ENCODE data around the gene MEGF8.

Gene MEGF8

DNA sequence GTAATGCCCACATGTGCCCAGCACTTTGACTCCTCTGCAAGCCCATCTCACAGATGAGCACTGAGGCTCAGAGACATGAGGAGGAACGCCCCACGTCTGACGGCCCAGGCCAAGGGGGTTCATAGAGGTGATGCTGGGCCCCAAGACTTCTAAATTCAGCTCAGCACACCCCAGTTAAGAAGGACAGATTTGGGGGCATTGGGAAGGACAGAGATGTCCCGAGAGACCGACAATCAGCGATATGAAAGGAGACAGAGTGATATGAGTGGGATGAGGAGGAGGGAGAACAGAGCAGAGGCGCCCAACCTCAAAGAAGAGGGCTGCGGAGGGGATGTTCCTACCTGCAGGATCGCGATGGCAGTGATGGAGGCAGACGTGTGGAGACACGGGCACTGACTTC, 64.5 kb downstream of the MEGF8 start, which contains the start of gene CNFN:
CNFN (minus strand) TSS at position 399 of the 400 bp plus-strand sequence. CDS start 1,260 bp downstream, outside the sequence.
- no peak for DNase-seq

DNA sequence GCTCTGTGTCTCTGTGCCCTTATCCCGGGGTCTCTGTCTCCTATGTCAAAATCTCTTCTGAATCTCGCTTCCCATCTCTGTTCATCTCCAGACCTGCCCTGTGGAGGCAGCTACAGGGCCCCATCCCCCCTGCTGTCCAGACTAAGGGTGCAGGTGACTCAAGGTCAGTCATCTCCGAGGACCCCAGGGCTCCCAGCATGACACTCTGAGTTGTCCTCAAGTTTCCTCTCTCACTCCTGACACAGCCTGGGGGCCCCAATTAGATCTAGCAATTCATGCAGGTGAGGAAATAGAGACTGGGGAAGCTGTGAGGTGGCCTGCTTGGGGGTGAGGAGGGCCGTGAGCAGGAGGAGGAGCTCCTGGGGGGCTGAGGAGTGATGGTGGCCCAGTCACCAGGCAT, 66.7 kb downstream of the MEGF8 start:
- DNase-seq, result no peak

DNA sequence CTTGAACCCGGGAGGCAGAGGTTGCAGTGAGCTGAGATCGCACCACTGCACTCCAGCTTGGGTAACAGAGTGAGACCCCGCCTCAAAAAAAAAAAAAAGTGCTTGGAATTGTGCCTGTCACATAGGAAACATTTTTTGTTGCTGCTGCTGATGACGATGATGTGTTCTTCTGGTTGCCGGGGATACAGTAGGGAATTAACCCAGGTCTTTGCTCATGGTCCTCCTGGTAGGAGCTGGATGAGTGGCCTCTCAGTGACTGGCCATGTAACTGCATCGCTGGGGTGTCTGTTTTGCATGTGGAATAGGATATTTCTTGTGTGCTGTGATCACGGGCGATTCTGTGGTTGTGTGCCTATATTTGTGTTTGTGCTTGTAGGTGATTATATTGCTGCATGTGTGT, 69.3 kb downstream of the MEGF8 start:
- DNase-seq, result no peak

DNA sequence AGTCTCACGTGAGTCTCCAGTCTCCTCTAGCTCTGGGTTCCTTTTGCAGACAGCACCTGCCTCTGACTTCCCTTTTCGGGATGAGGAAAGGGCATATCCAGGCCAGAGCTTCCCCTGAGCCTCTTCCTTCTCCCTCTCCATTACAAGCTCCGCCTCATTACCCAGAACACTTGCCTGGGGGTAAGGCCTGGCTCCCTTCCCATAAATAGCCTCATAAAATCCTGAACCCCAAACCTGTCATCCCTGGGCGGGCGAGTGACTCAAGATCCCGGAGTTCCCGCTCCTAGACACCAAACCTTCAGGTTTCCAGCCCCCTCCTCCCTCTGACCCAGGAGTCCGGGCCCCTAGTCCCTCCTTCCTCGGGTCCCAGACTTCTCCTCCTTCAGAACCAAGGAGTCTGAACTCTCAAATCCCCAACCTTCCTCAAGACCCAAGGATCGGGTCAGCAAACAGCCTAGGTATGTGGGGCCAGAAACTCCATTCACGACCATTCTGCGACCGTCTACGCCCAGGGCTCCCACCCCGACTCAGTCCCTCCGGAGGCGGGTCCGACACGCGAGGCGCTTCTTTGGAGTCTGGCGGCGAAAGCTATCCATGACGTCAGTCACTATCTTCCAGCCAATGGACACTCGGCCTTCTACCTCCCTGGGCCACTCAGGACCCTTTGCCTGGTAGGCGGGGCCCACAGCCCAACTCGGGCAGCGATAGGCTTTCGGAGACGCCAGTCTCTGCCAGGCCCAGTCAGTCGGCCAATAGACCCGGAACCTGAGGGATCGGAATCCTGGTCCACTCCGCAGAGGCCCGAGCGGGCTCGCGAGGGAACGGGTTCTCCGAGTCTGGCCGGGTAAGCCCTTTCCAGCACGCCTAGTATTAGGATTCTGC, 71.2 kb downstream of the MEGF8 start:
- peak; percentile 83 for DNase-seq

DNA sequence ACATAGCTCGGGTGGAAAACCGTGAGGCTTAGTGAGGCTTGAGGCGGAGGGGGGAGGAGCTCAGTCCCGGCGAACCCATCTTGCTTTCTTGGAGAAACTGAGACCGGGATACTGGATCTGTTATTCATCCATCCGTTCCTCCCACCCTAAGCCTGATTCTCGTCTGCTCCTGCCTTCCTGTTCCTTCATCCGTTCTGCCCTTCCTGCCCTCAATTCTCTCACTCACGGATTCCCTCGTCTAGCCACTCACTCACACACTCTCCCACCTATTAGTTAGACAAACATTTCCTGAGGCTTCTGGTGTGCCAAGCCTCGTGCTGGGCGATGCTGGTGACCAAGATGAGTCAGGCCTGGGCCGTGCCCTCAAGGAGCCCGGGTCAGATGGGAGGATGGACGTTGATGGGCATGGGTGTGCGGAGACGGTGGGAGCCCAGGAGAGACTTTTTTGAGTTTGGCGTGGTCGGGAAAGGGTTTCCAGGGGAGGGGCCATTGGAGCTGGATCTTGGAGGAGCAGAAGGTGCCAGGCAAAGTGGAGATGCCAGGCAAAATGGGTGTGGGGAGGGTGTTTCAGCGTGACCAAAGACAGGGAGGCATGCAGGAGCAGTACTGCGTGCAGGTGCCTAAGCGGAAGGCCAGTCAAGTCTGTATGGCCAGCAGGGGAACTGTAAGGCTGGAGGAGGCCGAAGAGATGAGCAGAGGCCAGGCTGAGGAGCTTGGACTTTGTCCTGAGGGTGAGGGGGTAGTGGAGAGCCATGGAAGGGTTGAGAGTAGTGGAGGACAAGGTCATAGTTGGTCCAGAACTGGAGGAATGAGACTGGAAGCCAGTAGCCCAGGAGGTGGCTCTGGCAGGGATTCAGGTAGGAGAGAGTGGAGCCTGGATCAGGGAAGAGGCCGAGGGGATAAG, 72.1 kb downstream of the MEGF8 start:
- DNase-seq, result no peak

DNA sequence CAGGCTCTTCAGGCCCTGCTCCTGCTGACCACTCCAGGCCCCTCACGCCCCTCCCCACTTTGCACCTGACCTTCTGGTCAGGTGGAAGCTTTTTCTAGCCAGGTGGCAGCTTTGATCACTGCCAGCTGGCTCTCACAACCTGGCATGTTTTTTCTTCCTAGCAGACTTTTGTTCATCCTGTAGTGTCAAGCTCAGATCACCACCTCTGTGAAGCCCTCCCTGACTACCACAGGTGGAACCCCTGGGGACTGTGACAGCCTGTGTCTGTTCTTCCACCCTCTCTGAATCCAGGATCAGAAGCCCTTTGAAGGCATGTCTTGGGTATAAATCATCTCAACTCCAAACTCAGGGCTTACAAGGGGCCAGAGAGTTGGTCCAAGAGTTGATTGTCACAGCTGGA, 75.0 kb downstream of the MEGF8 start:
- no peak for DNase-seq

DNA sequence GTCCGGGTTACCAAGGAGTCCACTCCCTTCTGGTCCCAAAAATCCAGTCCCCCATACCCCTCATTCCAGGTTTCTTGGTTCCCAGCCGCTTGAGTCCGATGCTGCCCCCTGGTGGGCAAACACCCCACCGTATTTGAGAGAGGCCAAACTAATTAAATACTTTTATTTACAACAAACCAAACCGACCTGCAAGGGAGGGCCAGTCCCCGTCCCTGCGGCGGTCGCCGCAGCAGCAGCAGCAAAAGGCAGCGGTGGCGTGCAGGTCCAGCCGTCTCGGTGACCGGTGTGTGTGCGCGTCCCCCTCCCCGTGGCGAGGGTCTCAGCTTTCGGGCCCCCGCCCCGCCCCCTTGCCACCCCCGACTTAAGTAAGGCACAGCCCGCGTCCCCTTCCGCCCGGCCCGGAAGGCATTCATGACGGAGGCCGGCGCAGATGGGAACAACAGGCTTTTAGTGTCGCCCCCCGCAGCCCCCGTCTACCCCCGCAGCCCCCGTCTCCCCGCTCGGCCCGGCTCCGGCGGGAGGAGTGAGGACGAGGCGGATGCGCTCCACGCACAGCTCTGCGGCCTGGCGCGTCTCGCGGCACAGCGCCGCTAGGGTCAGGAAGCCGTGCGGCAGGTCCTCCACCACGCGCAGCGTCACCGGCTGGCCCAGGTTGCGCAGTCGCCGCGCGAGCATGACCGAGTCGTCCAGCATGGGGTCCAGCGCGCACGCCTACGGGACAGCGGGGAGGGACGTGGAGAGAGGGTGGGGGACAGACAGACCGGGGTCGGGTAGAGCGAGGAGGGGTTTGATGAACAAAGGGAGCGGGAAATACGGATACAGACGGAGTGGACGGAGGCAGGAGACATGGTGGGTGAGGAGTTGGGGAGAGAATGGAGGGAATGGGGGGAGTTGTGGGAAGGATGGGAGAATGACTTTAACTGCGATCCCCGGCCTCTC, 76.2 kb downstream of the MEGF8 start:
- DNase-seq, result peak; percentile 77

DNA sequence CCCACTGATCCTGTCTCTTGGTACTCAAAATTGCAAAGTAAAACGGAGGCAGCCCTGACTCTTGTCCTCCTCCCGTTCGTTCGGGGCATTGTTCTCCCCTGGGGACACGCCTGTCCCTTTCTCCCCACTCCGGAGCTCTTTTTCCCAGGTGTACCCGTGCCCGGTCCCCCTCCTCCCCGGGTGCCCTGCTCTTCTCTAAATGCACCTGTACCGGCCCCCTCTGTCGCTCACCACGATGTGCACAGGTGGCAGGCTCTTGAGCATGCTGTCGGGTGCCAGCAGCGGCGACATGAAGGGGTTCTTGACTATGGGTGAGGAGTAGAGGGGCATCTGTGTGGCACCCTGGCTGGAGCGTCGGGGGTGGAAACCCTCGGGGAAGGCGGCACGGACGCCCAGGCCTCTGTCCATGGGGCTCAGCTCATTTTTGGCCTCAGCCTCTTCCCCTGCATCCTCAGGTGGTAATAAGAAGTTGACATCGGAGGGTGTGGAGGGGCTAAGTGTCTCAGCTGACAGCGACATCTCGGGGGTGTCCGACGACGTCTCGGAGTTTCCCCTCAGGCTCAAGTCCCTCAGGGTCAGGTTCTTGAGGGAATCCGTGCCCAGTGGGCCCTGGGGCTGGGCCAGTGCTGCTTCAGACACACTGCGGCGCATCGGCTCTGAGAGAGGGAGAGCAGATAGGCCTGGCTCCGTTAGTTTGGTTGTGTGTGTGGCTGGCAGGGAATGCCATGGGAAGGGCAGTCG, 77.1 kb downstream of the MEGF8 start:
- DNase-seq, result no peak

DNA sequence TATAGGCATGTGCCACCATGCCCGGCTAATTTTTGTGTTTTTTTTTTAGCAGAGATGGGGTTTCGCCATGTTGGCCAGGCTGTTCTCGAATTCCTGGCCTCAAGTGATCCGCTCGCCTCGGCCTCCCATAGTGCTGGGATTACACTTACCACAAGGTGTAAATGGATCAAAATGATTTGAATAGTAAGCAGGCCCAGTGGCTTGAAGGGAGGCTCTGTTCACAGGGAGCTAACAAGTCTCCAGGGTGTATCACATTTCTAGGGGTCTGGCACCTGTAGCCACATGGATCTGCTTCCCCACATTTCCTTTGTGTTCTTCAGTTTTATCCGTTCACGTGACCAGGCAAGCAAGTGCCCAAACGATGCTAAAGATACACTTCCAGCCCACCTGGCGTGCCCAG, 78.2 kb downstream of the MEGF8 start:
- DNase-seq, result no peak

DNA sequence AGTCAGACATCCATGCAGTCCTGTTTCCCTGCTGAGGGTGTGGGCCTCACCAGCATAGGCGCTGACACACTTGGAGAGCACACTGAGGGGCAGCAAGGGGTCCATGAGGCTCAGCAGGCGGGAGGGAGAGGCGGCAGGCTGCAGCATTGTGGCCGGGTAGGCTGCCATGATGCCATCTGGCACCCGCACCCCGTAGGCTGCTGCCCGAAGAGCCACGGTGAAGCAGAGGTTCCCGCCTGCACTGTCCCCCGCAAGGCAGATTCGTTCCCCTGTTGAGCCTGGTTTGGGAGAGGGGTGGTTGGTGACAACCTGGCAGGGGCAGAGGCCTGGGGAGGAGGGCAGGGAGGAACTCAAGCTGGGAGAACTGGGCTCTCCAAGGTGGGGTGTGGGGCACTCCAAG, 80.7 kb downstream of the MEGF8 start:
- DNase-seq, result no peak

DNA sequence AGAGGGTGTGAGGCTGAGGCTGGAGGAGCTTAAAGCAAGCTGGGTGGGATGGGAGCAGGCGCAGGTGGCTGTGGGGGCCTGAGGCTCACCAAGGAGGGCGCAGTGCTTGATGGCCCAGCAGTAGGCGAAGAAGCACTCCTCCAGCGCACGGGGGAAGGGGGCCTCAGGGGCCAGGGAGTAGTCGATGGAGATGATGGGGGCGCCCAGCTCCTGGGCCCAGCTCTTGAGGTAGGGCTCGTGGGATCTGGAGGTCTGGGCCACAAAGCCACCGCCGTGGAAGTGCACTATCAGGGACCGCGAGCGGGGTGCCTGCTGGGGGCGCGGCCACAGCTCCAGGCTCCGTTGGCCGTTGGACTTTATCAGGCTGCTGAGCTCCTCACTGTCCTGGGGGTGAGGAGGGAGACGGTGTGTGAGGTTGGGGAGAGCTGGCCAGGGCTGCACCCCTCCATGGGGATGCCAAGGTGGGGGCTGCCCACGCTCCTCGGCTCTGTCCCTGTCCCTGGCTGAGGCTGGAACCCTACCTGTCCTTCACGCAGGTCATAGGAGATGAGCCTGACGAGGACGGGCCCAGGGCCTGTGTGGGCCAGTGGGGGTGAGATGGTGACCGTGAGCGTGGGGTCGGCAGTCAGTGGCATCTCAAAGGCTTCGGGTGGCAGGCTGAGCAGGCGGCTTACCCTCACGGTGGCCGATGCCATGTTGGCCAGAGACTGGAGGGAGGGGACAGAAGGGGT, 81.8 kb downstream of the MEGF8 start:
- DNase-seq, result no peak

DNA sequence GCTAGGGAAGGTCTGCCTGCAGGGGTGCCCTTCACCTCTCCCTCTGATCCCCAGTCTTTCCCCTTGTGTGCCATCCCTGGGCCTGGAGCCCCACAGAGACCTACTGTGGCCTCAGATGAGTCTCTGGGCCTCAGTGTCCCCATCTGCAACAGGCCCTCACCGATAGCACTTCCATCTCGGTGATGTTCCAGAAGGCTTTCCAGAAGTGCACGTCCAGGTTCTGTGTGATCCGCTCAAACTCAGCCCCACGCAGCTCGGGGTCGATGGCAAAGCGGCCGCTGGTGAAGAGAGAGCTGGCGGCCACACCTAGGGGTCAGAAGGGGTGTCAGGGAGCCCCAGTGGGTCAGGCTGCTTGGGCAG, 82.4 kb downstream of the MEGF8 start:
- DNase-seq, result no peak

DNA sequence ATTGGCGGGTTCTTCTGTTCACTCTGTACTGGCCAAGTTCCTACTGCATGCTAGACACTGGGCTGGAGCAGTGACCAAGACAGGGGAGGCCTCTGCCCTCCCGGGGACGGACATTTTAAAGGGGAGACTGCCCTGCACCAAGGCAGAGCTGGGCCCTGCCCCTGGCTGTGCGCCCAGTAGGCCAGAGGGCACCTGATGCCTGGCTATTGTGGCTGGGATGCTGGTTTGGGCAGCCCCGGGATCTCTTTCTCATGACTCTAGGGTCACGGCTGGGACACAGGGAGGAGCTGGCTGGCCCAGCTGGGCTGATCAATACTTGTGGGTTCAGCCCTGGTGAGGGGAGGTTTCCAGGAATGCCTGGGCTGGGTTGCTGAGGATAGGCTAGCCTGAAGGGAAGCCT, 84.0 kb downstream of the MEGF8 start:
- DNase-seq, result no peak

DNA sequence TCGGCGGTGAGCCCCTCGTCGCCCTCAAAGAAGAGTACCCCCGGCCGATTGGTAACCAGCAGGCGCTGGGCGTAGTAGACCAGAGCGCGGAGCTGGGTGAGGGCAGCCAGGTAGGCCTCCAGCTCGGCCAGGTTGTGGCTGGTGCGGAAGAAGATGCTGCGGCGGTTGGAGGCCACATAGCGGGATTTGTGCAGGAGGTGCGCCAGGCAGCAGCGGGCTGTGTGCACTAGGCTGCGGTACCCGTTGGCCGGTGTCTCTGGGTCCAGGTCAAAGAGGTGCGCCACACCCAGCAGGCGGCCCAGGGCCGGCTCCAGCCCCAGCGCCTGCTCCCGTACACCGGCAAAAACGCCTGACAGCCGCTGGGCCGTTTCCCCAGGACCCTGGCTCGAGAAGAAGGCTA, 84.9 kb downstream of the MEGF8 start:
- DNase-seq, result no peak

DNA sequence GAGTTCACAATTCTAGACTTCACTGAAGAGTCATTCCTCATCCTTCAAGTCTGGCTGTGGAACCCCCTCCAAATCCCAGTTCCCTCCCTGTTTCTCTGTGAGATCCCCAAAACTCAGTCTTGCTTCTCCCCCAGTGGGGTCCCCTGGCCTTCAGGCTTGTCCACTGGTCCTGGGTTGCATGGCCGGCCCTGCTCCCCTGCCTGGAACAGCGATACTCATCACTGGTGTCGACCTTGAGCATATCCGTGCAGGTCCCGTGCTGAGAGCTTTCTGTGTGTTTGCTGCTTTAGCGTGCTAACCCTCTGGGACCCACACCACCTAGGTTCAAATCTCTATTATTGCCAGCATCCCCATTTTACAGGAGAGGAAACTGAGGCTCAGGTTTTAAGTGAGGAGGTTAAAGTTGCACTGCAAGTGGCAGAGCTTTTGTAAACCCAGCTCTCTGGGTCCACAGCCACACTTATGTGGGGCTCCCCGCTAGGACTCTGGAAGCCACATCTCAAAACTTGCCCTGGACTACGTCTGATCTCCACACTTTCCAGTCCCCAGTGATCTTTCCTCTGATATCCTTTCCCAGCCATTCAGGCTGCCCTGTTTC, 86.2 kb downstream of the MEGF8 start:
- no peak for DNase-seq

DNA sequence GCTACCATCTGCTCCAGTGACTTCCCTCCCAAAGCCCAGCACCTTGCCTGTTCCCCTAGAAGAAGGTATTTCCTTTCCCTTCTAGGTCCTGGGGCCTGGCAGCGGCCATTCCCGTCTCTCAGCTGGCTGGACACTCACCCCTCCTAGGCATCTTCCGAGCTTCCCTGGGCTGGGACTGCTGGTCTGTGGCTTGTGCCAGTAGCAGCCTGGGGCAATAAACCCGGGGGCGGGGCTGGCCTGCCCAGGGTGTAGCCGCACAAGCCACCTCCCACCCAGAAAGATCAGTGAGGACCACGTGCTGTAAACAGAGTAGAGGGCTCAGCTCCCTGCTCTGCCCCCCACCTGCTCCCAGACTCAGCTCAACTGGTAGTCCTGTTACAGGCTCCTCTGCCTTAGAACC, 86.8 kb downstream of the MEGF8 start:
- DNase-seq, result no peak

DNA sequence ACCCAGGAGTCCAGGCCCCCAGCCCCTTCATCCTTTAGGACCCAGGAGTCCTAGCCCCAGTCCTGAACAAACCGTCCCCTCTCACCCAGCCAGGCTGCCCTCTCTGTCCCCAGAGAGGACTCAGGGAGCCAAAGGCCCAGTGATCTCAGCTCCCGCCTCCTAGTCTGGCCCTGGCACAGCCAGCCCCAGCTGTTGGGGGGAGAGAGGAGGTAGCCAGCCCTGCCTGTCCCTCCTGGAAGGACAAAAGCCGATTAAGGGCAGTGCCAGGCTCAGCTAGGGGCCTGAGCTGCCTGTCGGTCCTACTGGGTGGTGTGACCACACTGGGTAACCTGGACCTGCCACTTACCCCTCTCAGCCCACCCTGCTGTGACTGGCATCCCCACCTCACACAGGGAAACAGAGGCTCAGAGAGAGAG, 87.2 kb downstream of the MEGF8 start:
- no peak for DNase-seq

DNA sequence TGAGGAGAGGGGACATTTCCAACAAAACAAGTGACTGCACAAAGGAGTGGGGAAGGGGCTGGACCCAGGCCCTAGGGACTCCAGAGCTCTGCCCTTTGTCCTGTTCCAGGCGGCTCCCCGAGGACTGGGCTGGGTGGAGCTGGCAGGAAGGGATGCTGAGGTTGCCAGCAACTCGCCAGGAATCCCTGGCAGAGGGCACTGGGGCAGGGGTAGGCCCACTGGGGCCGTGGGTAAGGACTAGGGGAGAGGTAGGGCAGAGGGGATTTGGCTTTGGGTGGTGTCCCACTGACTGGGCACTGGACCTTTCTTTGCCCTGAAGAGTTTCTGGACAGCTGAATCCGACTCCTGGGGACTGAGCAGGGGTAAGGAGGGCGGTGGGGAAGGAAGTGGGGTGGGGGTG, 93.9 kb downstream of the MEGF8 start:
- no peak for DNase-seq

DNA sequence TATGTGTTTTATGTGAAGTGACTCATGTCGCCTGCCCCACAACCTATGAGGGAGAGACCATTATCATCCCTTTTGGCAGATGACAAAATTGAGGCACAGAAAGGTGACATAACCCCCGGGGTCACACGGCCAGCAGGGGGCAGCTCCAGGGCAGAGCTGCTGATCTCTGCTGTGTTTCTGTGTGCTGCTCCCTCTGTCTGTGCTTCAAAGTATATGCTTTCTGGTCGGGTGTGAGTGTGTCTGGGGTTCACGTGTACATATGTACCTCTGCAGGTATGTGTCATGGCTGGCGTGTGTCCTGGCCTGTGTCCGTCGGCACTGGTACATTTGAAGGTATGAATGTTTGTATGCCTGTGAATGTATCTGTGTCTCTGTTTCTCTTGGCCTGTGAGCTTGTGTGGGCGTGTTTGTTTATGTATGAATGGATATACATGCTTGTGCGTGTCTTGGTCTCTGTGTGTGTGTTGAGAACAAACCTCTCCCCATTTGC, 94.7 kb downstream of the MEGF8 start:
- DNase-seq, result peak; percentile 74

DNA sequence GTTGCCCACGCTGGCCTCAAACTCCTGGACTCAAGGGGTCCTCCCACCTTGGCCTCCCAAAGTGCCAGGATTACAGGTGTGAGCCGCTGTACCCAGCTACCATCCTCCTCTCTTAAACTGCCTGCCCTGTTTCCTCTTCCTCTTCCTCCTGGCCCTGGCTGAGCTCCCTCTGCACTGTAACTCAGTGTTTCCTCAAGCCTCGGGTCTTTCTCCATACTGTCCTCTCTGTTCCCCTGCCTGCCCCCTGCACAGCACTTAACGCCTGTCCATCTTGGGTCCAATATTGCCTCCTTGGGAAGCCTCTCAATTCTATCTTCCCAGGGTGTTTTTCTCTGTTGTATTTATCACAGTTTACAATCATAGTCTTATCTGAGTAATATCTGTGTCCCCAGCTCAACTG, 95.7 kb downstream of the MEGF8 start:
- DNase-seq, result no peak

DNA sequence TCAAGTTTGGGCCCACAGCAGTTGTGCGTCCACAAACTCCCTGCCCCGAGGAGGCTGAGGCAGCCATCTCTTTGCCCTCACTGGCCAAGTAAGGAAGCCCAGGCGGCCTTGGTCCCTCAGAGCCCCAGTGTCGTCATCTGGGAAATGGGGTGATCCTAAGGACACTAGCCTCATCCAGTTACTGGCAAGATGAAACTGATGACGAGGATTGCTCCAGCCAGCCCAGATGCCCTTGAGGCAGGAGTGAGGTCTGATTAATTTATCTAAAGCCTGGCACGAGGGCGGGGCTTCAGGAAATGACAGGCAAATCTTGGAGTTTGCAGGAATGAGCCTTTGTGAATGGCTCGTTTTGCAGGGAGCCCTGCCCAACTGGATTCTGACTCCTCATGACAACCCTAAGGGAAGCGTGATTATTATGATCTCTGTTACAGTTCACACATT, 96.2 kb downstream of the MEGF8 start:
- DNase-seq, result no peak

Data from effector CD4-positive, alpha-beta T cell (primary cell).